Suprapubic skin (tissue), 4 donors: ENCODE results near the gene DAGLB. TPM values are rescaled to one million over a fixed set of nuclear protein-coding genes. Genes with fewer than 3 reads are reported as not detected.
A peak's percentile ranks its signal among the peaks of the same experiment; 100 is the strongest.

Source experiments
- DNase-seq, 2 donors: peaks; one replicate each; pipeline ENCODE4 v3.0.0-alpha.2; 2019; ENCODE audit warnings: low spot score in 2 of 2
- H3K27ac ChIP-seq: fragments of 200-600 bp; sonication (generic); one replicate; pipeline ENCODE4 v1.5.1; 2019
- H3K27me3 ChIP-seq: fragments of 200-600 bp; sonication (generic); one replicate; pipeline ENCODE4 v1.5.1; 2019
- H3K36me3 ChIP-seq: fragments of 200-600 bp; sonication (generic); one replicate; pipeline ENCODE4 v1.5.1; 2019
- H3K4me1 ChIP-seq: fragments of 200-600 bp; sonication (generic); one replicate; pipeline ENCODE4 v1.5.1; 2019
- H3K4me3 ChIP-seq: fragments of 200-600 bp; sonication (generic); one replicate; pipeline ENCODE4 v1.5.1; 2019; ENCODE audit warnings: mild to moderate bottlenecking
- H3K9me3 ChIP-seq: fragments of 200-600 bp; sonication (generic); one replicate; pipeline ENCODE4 v1.5.1; 2019
- CTCF ChIP-seq, 2 donors: fragments of 200-600 bp in 1 of 2; fragments of 450-650 bp in 1 of 2; sonication (generic) in 1 of 2; IDR thresholded peaks; one replicate each; pipeline ENCODE4 v1.5.1; 2016 to 2019; ENCODE audit warnings: antibody characterized with exemption in 2 of 2, mild to moderate bottlenecking in 1 of 2, moderate library complexity in 1 of 2
- EP300 ChIP-seq: sonication (generic); formaldehyde crosslinking; IDR thresholded peaks from one replicate; pipeline ENCODE4 v1.6.1; 2017; ENCODE audit warnings: antibody characterized with exemption
- POLR2A ChIP-seq, 2 donors: fragments of 450-650 bp; IDR thresholded peaks; one replicate each; pipeline ENCODE4 v1.6.1; 2017; ENCODE audit warnings: antibody characterized with exemption in 2 of 2, mild to moderate bottlenecking in 2 of 2, moderate library complexity in 2 of 2
- POLR2AphosphoS5 ChIP-seq, 3 donors: sonication (generic); formaldehyde crosslinking; IDR thresholded peaks; one replicate each; pipeline ENCODE4 v1.6.1; 2017; ENCODE audit warnings: antibody characterized with exemption in 3 of 3
- WGBS: methylation state at CpG from one replicate; pipeline ENCODE4 v1.1.5; 2018; 5-methylcytosine and 5-hydroxymethylcytosine counted together
- total RNA-seq, 4 donors: library from RNA; depleted of rRNA; stranded (reverse); fragments of >200 nt; gene quantifications; one replicate each; pipeline ENCODE4 v1.1.0, GENCODE V29; 2016

Gene DAGLB
- total RNA-seq, 4 donors from 2014 or later = 19.0 to 61.2 (median 22.0) TPM

- no peaks in the 10 kb centered on the region for H3K9me3 ChIP-seq
- TF ChIP-seq EP300 = no peak
- no peak for TF ChIP-seq POLR2AphosphoS5 (IDR thresholded peaks at IDR 0.05)
- TF ChIP-seq CTCF (IDR thresholded peaks at IDR 0.05) = no peak
- TF ChIP-seq POLR2A (IDR thresholded peaks at IDR 0.05) = no peak
- no peak for DNase-seq
- 71% methylated on average over 10 of the region's 10 CpGs for WGBS
- no peaks in the 10 kb centered on the region for H3K27me3 ChIP-seq
- H3K27ac ChIP-seq = no peak overlapping the region
- no peak overlapping the region for H3K4me3 ChIP-seq
- H3K36me3 ChIP-seq = peaks cover 6% of the 10 kb centered on the region
- H3K4me1 ChIP-seq = peaks cover 11% of the 10 kb centered on the region
These were observed 11.4 kb downstream of the DAGLB start for GRCh38 chr7:6436385-6436685.

- no peak overlapping the region for H3K27ac ChIP-seq
- H3K4me1 ChIP-seq = peaks cover 11% of the 10 kb centered on the region
- peak overlapping the region; percentile 9 for H3K4me3 ChIP-seq
- H3K36me3 ChIP-seq = peaks cover 9% of the 10 kb centered on the region
- TF ChIP-seq CTCF (IDR thresholded peaks at IDR 0.05) (peak; percentile 94), EP300 (no peak), POLR2AphosphoS5 (IDR thresholded peaks at IDR 0.05) (peak in 2 of 3 donors; percentile 15 to 44)
- DNase-seq = peak; percentile 85 to 89
- 31% methylated on average over 27 of the region's 27 CpGs for WGBS
- H3K9me3 ChIP-seq = no peaks in the 10 kb centered on the region
- no peaks in the 10 kb centered on the region for H3K27me3 ChIP-seq
These were observed 12.0 kb downstream of the DAGLB start for GRCh38 chr7:6435486-6436384.

- Histone ChIP-seq H3K4me3 (no peak overlapping the region), H3K4me1 (peaks cover 11% of the 10 kb centered on the region), H3K27ac (no peak overlapping the region), H3K9me3 (no peaks in the 10 kb centered on the region), H3K36me3 (peaks cover 19% of the 10 kb centered on the region), H3K27me3 (no peaks in the 10 kb centered on the region)
- WGBS = 89% methylated on average over 17 of the region's 17 CpGs
- TF ChIP-seq CTCF (IDR thresholded peaks at IDR 0.05) = no peak
- no peak for DNase-seq
These were observed 13.8 kb downstream of the DAGLB start for GRCh38 chr7:6433784-6434615.

- no peak for DNase-seq
- peaks cover 23% of the 10 kb centered on the region for H3K36me3 ChIP-seq
- peaks cover 11% of the 10 kb centered on the region for H3K4me1 ChIP-seq
- H3K27ac ChIP-seq = no peak overlapping the region
- no peak for TF ChIP-seq CTCF (IDR thresholded peaks at IDR 0.05)
- TF ChIP-seq POLR2AphosphoS5 (IDR thresholded peaks at IDR 0.05) = no peak
- TF ChIP-seq POLR2A (IDR thresholded peaks at IDR 0.05) = no peak
- no peak for TF ChIP-seq EP300
- no peaks in the 10 kb centered on the region for H3K9me3 ChIP-seq
- WGBS = 93% methylated on average over 6 of the region's 6 CpGs
- no peaks in the 10 kb centered on the region for H3K27me3 ChIP-seq
- H3K4me3 ChIP-seq = no peak overlapping the region
These were observed 15.0 kb downstream of the DAGLB start for GRCh38 chr7:6432781-6433180.

- no peak for TF ChIP-seq CTCF (IDR thresholded peaks at IDR 0.05)
- no peak for TF ChIP-seq POLR2AphosphoS5 (IDR thresholded peaks at IDR 0.05)
- no peak for TF ChIP-seq POLR2A (IDR thresholded peaks at IDR 0.05)
- Histone ChIP-seq H3K4me3 (no peak overlapping the region), H3K4me1 (peaks cover 11% of the 10 kb centered on the region), H3K9me3 (no peaks in the 10 kb centered on the region), H3K27me3 (no peaks in the 10 kb centered on the region), H3K36me3 (peaks cover 38% of the 10 kb centered on the region), H3K27ac (no peak overlapping the region)
- no peak for DNase-seq
- 92% methylated on average over 12 of the region's 12 CpGs for WGBS
These were observed 16.8 kb downstream of the DAGLB start for GRCh38 chr7:6430974-6431373.
